GM23338 (cell line): Measurements from ENCODE around the gene ARHGAP28. TPM values are rescaled to one million over a fixed set of nuclear protein-coding genes. Genes with fewer than 3 reads are reported as not detected.

Experiments used
- ATAC-seq: fragments of 200-7000 bp; cut with Tn5 transposase; 3 replicates; pipeline ENCODE4 v1.9.1; 2020
- DNase-seq: peaks from one replicate; pipeline ENCODE4 v3.0.0-alpha.2; 2015; ENCODE audit warnings: low spot score
- H2AFZ ChIP-seq: fragments of 200-600 bp; sonication (generic); 2 replicates; pipeline ENCODE4 v1.8.0; 2016; ENCODE audit warnings: antibody characterized with exemption, mild to moderate bottlenecking, moderate library complexity
- H3F3A ChIP-seq: fragments of 200-600 bp; sonication (generic); replicated peaks from 2 replicates; pipeline ENCODE4 v1.8.0; 2017; ENCODE audit warnings: antibody characterized with exemption, mixed run types, low read depth
- H3K27ac ChIP-seq: fragments of 200-600 bp; sonication (generic); 2 replicates; pipeline ENCODE4 v1.6.1; 2016; ENCODE audit warnings: low read depth
- H3K27me3 ChIP-seq: fragments of 200-600 bp; sonication (generic); 2 replicates; pipeline ENCODE4 v1.8.0; 2016; ENCODE audit warnings: mild to moderate bottlenecking, mixed run types, moderate library complexity; ENCODE audit not compliant: insufficient read depth
- H3K36me3 ChIP-seq: fragments of 200-600 bp; sonication (generic); 2 replicates; pipeline ENCODE4 v1.8.0; 2016; ENCODE audit warnings: mild to moderate bottlenecking; ENCODE audit not compliant: insufficient read depth
- H3K4me1 ChIP-seq: fragments of 200-600 bp; sonication (generic); 2 replicates; pipeline ENCODE4 v1.8.0; 2016; ENCODE audit warnings: mild to moderate bottlenecking, moderate library complexity; ENCODE audit not compliant: insufficient read depth
- H3K4me2 ChIP-seq: fragments of 200-600 bp; sonication (generic); 2 replicates; pipeline ENCODE4 v1.7.1; 2017; ENCODE audit warnings: mixed run types
- H3K4me3 ChIP-seq: fragments of 200-600 bp; sonication (generic); 2 replicates; pipeline ENCODE4 v1.6.1; 2016; ENCODE audit warnings: mixed run types
- H3K79me2 ChIP-seq: fragments of 200-600 bp; sonication (generic); replicated peaks from 2 replicates; pipeline ENCODE4 v1.8.0; 2017; ENCODE audit warnings: mild to moderate bottlenecking; ENCODE audit not compliant: insufficient read depth
- H3K9me2 ChIP-seq: fragments of 200-600 bp; sonication (generic); 2 replicates; pipeline ENCODE4 v1.8.0; 2017; ENCODE audit not compliant: insufficient read depth
- H4K20me1 ChIP-seq: fragments of 200-600 bp; sonication (generic); replicated peaks from 2 replicates; pipeline ENCODE4 v1.8.0; 2017; ENCODE audit warnings: mild to moderate bottlenecking; ENCODE audit not compliant: insufficient read depth
- H3K27ac Mint-ChIP-seq: 2 replicates; pipeline ENCODE4 v1.8.0; 2020; ENCODE audit warnings: inconsistent platforms, mild to moderate bottlenecking, moderate library complexity, mixed read lengths
- H3K27me3 Mint-ChIP-seq: 3 replicates; pipeline ENCODE4 v1.8.0; 2022; ENCODE audit warnings: low read depth, mild to moderate bottlenecking, moderate library complexity, mixed read lengths, inconsistent platforms; ENCODE audit not compliant: insufficient read depth, poor library complexity
- H3K36me3 Mint-ChIP-seq: 3 replicates; pipeline ENCODE4 v1.8.0; 2021; ENCODE audit warnings: low read depth, mild to moderate bottlenecking, inconsistent platforms, moderate library complexity, mixed read lengths
- H3K4me1 Mint-ChIP-seq: 3 replicates; pipeline ENCODE4 v1.8.0; 2020; ENCODE audit warnings: mild to moderate bottlenecking, inconsistent platforms, mixed read lengths
- H3K4me3 Mint-ChIP-seq: 3 replicates; pipeline ENCODE4 v1.8.0; 2021; ENCODE audit warnings: moderate library complexity, mild to moderate bottlenecking, inconsistent platforms, mixed read lengths
- H3K9me3 Mint-ChIP-seq: 3 replicates; pipeline ENCODE4 v1.8.0; 2020; ENCODE audit warnings: moderate library complexity, mild to moderate bottlenecking, inconsistent platforms, mixed read lengths
- CREB1 ChIP-seq: fragments of 250-450 bp; sonication (Bioruptor Pico); IDR thresholded peaks from 2 replicates; pipeline ENCODE4 v1.5.0; 2020; ENCODE audit warnings: low read depth, mild to moderate bottlenecking, moderate library complexity
- EZH2 ChIP-seq: fragments of 200-600 bp; sonication (generic); IDR thresholded peaks from one replicate; pipeline ENCODE4 v1.8.0; 2017; ENCODE audit warnings: antibody characterized with exemption, mild to moderate bottlenecking, low read depth; ENCODE audit not compliant: unreplicated experiment
- EZH2phosphoT487 ChIP-seq: fragments of 200-600 bp; sonication (generic); IDR thresholded peaks from one replicate; pipeline ENCODE4 v1.8.1; 2018; ENCODE audit warnings: antibody characterized with exemption; ENCODE audit not compliant: unreplicated experiment
- JUNB ChIP-seq: IDR thresholded peaks from one replicate; pipeline ENCODE4 v1.6.1; 2016; ENCODE audit warnings: antibody characterized with exemption; ENCODE audit not compliant: unreplicated experiment
- NANOG ChIP-seq: IDR thresholded peaks from 2 replicates; pipeline ENCODE4 v1.6.1; 2016; ENCODE audit warnings: antibody characterized with exemption, borderline replicate concordance
- POLR2AphosphoS5 ChIP-seq: IDR thresholded peaks from 2 replicates; pipeline ENCODE4 v1.6.1; 2016; ENCODE audit warnings: antibody characterized with exemption, low read depth
- STAT1 ChIP-seq: IDR thresholded peaks from one replicate; pipeline ENCODE4 v1.6.1; 2016; ENCODE audit warnings: antibody characterized with exemption; ENCODE audit not compliant: unreplicated experiment
- ZNF114 ChIP-seq: fragments of 250-450 bp; sonication (Bioruptor Pico); IDR thresholded peaks from 2 replicates; pipeline ENCODE4 v1.5.0; 2020; ENCODE audit warnings: mild to moderate bottlenecking, moderate library complexity
- ZNF331 ChIP-seq: fragments of 250-450 bp; sonication (Bioruptor Pico); IDR thresholded peaks from 2 replicates; pipeline ENCODE4 v1.5.0; 2020; ENCODE audit warnings: low read depth, mild to moderate bottlenecking, moderate library complexity
- polyA plus RNA-seq: library from polyadenylated mRNA; unstranded; fragments of >200 nt; fragmentation: Nextera tagmentation; extraction: Ambion mirVana; gene quantifications from 2 replicates; pipeline ENCODE4 v1.2.1, GENCODE V29; 2016
- total RNA-seq: library from RNA; depleted of rRNA; stranded (reverse); fragments of >200 nt; shearing (Covaris generic); gene quantifications from 2 replicates; pipeline ENCODE4 v1.2.3, GENCODE V29; 2014
- TF ChIP-seq, protein P1 (sequence below): IDR thresholded peaks from 2 replicates; pipeline ENCODE4 v1.6.1; 2016; ENCODE audit warnings: antibody characterized with exemption
- TF ChIP-seq, protein P2 (sequence below): IDR thresholded peaks from one replicate; pipeline ENCODE4 v1.6.1; 2018; ENCODE audit warnings: antibody characterized with exemption; ENCODE audit not compliant: unreplicated experiment
- TF ChIP-seq, protein P3 (sequence below), 2 experiments: fragments of 200-600 bp in 1 of 2; sonication (generic) in 1 of 2; conservative IDR thresholded peaks; 2 replicates each; pipeline versions ENCODE4 v1.5.1 to v1.6.1; 2016 to 2017; ENCODE audit warnings: antibody characterized with exemption in 2 of 2, low read depth in 2 of 2, mild to moderate bottlenecking in 2 of 2, moderate library complexity in 1 of 2
- TF ChIP-seq, protein P4 (sequence below): fragments of 250-450 bp; sonication (Bioruptor Pico); IDR thresholded peaks from 2 replicates; pipeline ENCODE4 v1.5.0; 2020; ENCODE audit warnings: mild to moderate bottlenecking, moderate library complexity

Gene ARHGAP28
- total and polyA plus RNA-seq, 2 experiments from 2014 or later = 2.8 to 9.6 TPM

DNA sequence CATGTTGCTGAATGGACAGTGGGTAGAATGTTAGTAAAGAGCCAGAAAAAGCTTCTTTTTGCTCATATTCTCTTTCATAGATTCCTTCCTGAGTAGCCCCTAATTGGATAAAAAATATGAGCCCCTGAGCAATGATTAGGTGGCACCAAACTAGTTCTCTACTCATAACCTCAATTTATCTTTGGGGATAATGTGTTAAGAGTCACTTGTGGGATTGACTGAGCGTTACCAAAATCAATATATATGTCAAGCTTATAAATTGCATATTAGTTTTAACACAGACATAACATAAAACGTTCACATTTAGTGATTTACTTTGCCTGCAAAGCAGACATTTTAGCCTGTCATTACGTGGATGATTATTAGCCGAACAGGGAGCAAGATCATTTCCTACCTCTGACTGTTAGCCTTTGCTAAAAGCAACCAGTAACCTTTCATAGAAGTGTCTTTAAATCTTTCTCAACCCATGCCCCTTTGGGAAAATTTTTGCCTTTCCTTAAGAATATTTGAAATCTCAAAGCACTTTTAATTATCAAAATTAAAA is 85.4 kb downstream of the ARHGAP28 start:
- H3K27me3 Mint-ChIP-seq = no peaks in the 10 kb centered on the region
- Histone ChIP-seq H3K36me3 (no peaks in the 10 kb centered on the region), H3F3A (no peaks in the 10 kb centered on the region), H4K20me1 (no peaks in the 10 kb centered on the region), H3K4me2 (no peak overlapping the region), H2AFZ (no peak overlapping the region), H3K4me1 (0 out of 2 replicates have a peak, but pooled peaks cover 6% of the 10 kb centered on the region), H3K27ac (no peak overlapping the region), H3K79me2 (no peaks in the 10 kb centered on the region), H3K27me3 (no peaks in the 10 kb centered on the region), H3K4me3 (no peak overlapping the region), H3K9me2 (no peaks in the 10 kb centered on the region)
- no peak overlapping the region for H3K4me3 Mint-ChIP-seq
- ATAC-seq (no peak), DNase-seq (no peak)
- no peak for TF ChIP-seq POLR2AphosphoS5
- TF ChIP-seq, protein P1, sequence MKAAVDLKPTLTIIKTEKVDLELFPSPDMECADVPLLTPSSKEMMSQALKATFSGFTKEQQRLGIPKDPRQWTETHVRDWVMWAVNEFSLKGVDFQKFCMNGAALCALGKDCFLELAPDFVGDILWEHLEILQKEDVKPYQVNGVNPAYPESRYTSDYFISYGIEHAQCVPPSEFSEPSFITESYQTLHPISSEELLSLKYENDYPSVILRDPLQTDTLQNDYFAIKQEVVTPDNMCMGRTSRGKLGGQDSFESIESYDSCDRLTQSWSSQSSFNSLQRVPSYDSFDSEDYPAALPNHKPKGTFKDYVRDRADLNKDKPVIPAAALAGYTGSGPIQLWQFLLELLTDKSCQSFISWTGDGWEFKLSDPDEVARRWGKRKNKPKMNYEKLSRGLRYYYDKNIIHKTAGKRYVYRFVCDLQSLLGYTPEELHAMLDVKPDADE = no peak
- no peak for TF ChIP-seq ZNF114 (CRISPR knock-in tag)
- TF ChIP-seq, protein P2, sequence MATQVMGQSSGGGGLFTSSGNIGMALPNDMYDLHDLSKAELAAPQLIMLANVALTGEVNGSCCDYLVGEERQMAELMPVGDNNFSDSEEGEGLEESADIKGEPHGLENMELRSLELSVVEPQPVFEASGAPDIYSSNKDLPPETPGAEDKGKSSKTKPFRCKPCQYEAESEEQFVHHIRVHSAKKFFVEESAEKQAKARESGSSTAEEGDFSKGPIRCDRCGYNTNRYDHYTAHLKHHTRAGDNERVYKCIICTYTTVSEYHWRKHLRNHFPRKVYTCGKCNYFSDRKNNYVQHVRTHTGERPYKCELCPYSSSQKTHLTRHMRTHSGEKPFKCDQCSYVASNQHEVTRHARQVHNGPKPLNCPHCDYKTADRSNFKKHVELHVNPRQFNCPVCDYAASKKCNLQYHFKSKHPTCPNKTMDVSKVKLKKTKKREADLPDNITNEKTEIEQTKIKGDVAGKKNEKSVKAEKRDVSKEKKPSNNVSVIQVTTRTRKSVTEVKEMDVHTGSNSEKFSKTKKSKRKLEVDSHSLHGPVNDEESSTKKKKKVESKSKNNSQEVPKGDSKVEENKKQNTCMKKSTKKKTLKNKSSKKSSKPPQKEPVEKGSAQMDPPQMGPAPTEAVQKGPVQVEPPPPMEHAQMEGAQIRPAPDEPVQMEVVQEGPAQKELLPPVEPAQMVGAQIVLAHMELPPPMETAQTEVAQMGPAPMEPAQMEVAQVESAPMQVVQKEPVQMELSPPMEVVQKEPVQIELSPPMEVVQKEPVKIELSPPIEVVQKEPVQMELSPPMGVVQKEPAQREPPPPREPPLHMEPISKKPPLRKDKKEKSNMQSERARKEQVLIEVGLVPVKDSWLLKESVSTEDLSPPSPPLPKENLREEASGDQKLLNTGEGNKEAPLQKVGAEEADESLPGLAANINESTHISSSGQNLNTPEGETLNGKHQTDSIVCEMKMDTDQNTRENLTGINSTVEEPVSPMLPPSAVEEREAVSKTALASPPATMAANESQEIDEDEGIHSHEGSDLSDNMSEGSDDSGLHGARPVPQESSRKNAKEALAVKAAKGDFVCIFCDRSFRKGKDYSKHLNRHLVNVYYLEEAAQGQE = no peak
- TF ChIP-seq ZNF331 = no peak
- TF ChIP-seq, protein P3, sequence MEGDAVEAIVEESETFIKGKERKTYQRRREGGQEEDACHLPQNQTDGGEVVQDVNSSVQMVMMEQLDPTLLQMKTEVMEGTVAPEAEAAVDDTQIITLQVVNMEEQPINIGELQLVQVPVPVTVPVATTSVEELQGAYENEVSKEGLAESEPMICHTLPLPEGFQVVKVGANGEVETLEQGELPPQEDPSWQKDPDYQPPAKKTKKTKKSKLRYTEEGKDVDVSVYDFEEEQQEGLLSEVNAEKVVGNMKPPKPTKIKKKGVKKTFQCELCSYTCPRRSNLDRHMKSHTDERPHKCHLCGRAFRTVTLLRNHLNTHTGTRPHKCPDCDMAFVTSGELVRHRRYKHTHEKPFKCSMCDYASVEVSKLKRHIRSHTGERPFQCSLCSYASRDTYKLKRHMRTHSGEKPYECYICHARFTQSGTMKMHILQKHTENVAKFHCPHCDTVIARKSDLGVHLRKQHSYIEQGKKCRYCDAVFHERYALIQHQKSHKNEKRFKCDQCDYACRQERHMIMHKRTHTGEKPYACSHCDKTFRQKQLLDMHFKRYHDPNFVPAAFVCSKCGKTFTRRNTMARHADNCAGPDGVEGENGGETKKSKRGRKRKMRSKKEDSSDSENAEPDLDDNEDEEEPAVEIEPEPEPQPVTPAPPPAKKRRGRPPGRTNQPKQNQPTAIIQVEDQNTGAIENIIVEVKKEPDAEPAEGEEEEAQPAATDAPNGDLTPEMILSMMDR (conservative IDR thresholded peaks at IDR 0.05; ENCODE audit: low read depth in 2 of 2) = no peak
- TF ChIP-seq, protein P4, sequence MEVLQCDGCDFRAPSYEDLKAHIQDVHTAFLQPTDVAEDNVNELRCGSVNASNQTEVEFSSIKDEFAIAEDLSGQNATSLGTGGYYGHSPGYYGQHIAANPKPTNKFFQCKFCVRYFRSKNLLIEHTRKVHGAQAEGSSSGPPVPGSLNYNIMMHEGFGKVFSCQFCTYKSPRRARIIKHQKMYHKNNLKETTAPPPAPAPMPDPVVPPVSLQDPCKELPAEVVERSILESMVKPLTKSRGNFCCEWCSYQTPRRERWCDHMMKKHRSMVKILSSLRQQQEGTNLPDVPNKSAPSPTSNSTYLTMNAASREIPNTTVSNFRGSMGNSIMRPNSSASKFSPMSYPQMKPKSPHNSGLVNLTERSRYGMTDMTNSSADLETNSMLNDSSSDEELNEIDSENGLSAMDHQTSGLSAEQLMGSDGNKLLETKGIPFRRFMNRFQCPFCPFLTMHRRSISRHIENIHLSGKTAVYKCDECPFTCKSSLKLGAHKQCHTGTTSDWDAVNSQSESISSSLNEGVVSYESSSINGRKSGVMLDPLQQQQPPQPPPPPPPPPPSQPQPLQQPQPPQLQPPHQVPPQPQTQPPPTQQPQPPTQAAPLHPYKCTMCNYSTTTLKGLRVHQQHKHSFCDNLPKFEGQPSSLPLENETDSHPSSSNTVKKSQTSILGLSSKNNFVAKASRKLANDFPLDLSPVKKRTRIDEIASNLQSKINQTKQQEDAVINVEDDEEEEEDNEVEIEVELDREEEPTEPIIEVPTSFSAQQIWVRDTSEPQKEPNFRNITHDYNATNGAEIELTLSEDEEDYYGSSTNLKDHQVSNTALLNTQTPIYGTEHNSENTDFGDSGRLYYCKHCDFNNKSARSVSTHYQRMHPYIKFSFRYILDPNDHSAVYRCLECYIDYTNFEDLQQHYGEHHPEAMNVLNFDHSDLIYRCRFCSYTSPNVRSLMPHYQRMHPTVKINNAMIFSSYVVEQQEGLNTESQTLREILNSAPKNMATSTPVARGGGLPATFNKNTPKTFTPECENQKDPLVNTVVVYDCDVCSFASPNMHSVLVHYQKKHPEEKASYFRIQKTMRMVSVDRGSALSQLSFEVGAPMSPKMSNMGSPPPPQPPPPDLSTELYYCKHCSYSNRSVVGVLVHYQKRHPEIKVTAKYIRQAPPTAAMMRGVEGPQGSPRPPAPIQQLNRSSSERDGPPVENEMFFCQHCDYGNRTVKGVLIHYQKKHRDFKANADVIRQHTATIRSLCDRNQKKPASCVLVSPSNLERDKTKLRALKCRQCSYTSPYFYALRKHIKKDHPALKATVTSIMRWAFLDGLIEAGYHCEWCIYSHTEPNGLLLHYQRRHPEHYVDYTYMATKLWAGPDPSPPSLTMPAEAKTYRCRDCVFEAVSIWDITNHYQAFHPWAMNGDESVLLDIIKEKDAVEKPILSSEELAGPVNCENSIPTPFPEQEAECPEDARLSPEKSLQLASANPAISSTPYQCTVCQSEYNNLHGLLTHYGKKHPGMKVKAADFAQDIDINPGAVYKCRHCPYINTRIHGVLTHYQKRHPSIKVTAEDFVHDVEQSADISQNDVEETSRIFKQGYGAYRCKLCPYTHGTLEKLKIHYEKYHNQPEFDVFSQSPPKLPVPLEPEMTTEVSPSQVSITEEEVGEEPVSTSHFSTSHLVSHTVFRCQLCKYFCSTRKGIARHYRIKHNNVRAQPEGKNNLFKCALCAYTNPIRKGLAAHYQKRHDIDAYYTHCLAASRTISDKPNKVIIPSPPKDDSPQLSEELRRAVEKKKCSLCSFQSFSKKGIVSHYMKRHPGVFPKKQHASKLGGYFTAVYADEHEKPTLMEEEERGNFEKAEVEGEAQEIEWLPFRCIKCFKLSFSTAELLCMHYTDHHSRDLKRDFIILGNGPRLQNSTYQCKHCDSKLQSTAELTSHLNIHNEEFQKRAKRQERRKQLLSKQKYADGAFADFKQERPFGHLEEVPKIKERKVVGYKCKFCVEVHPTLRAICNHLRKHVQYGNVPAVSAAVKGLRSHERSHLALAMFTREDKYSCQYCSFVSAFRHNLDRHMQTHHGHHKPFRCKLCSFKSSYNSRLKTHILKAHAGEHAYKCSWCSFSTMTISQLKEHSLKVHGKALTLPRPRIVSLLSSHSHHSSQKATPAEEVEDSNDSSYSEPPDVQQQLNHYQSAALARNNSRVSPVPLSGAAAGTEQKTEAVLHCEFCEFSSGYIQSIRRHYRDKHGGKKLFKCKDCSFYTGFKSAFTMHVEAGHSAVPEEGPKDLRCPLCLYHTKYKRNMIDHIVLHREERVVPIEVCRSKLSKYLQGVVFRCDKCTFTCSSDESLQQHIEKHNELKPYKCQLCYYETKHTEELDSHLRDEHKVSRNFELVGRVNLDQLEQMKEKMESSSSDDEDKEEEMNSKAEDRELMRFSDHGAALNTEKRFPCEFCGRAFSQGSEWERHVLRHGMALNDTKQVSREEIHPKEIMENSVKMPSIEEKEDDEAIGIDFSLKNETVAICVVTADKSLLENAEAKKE (CRISPR knock-in tag) = no peak
- TF ChIP-seq NANOG = no peak
- no peak for TF ChIP-seq EZH2
- TF ChIP-seq EZH2phosphoT487 = no peak
- no peak for TF ChIP-seq JUNB
- no peak for TF ChIP-seq STAT1
- TF ChIP-seq CREB1 (CRISPR knock-in tag) = no peak
- H3K27ac Mint-ChIP-seq = no peak overlapping the region
- H3K4me1 Mint-ChIP-seq = peaks cover 21% of the 10 kb centered on the region
- no peaks in the 10 kb centered on the region for H3K36me3 Mint-ChIP-seq
- no peaks in the 10 kb centered on the region for H3K9me3 Mint-ChIP-seq
